GM12878 (cell line): ENCODE data around the gene PATZ1. TPM values are rescaled to one million over a fixed set of nuclear protein-coding genes. Genes with fewer than 3 reads are reported as not detected.
A peak's percentile ranks its signal among the peaks of the same experiment; 100 is the strongest.

ENCODE experiments used
- CBFB ChIP-seq: IDR thresholded peaks from 2 replicates; pipeline ENCODE4 v1.6.1; 2016; ENCODE audit warnings: antibody characterized with exemption, low read depth
- EED ChIP-seq: sonication (generic); IDR thresholded peaks from 2 replicates; pipeline ENCODE4 v1.6.1; 2016; ENCODE audit warnings: antibody characterized with exemption, low read depth
- IKZF1 ChIP-seq: fragments of 450-650 bp; conservative IDR thresholded peaks from 2 replicates; pipeline ENCODE4 v1.6.1; 2017; ENCODE audit warnings: antibody characterized with exemption, mild to moderate bottlenecking
- JUNB ChIP-seq: IDR thresholded peaks from 2 replicates; pipeline ENCODE4 v1.6.1; 2016; ENCODE audit warnings: antibody characterized with exemption, mild to moderate bottlenecking
- MEF2B ChIP-seq: fragments of 450-650 bp; IDR thresholded peaks from 2 replicates; pipeline ENCODE4 v1.6.1; 2018; ENCODE audit warnings: mild to moderate bottlenecking, moderate library complexity; ENCODE audit not compliant: partially characterized antibody, poor library complexity, severe bottlenecking
- PAX5 ChIP-seq: IDR thresholded peaks from 2 replicates; pipeline ENCODE4 v1.6.1; 2011; ENCODE audit warnings: low read depth, low read length, borderline replicate concordance
- POLR2A ChIP-seq: IDR thresholded peaks from 2 replicates; pipeline ENCODE4 v1.6.1; 2011; ENCODE audit warnings: low read depth, mild to moderate bottlenecking, low read length
- POLR2AphosphoS5 ChIP-seq: IDR thresholded peaks from 2 replicates; pipeline ENCODE4 v1.6.1; 2011; ENCODE audit warnings: mild to moderate bottlenecking, low read length, inconsistent platforms
- RCOR1 ChIP-seq: conservative IDR thresholded peaks from 2 replicates; pipeline ENCODE4 v1.6.1; 2012; ENCODE audit warnings: low read depth, low read length, improper control_type of control experiment
- RUNX3 ChIP-seq: IDR thresholded peaks from 2 replicates; pipeline ENCODE4 v1.6.1; 2012; ENCODE audit warnings: low read length, inconsistent platforms
- SUZ12 ChIP-seq: fragments of 200-600 bp; sonication (generic); IDR thresholded peaks from one replicate; pipeline ENCODE4 v1.6.1; 2018; ENCODE audit warnings: antibody characterized with exemption, mild to moderate bottlenecking; ENCODE audit not compliant: unreplicated experiment
- polyA plus RNA-seq, 11 experiments: library from polyadenylated mRNA; depleted of rRNA in 4 of 11; unstranded in 6 of 11; stranded (reverse) in 5 of 11; fragments of >200 nt; fragmentation: Nextera tagmentation in 4 of 11; fragmentation: Illumina TruSeq in 1 of 11; extraction: Ambion mirVana in 4 of 11; extraction: Trizol in 1 of 11; gene quantifications; 1 replicate in 1 of 11; 2 replicates in 10 of 11; pipeline versions ENCODE4 v1.2.1 to v1.2.3, GENCODE V29; 2011 to 2016; ENCODE audit warnings: inconsistent platforms in 2 of 11, missing spikeins in 2 of 11, low read depth in 1 of 11
- total RNA-seq, 4 experiments: library from RNA; depleted of rRNA in 3 of 4; stranded (reverse); fragments of >200 nt in 3 of 4; fragmentation: Illumina TruSeq in 1 of 4; extraction: Trizol in 1 of 4; gene quantifications; 2 replicates each; pipeline versions ENCODE4 v1.2.1 to v1.2.3, GENCODE V29; 2013 to 2021
- TF ChIP-seq, protein P1 (sequence below): fragments of 450-650 bp; IDR thresholded peaks from 2 replicates; pipeline ENCODE4 v1.6.1; 2017; ENCODE audit warnings: mild to moderate bottlenecking, moderate library complexity
- TF ChIP-seq, protein P2 (sequence below): IDR thresholded peaks from 2 replicates; pipeline ENCODE4 v1.6.1; 2012; ENCODE audit warnings: low read depth, low read length, improper control_type of control experiment
- TF ChIP-seq, protein P3 (sequence below): fragments of 450-650 bp; IDR thresholded peaks from 2 replicates; pipeline ENCODE4 v1.6.1; 2018; ENCODE audit warnings: mild to moderate bottlenecking, low read depth, moderate library complexity; ENCODE audit not compliant: partially characterized antibody
- TF ChIP-seq, protein P4 (sequence below): fragments of 450-650 bp; formaldehyde crosslinking; IDR thresholded peaks from 2 replicates; pipeline ENCODE4 v1.4.0; 2022; ENCODE audit warnings: mild to moderate bottlenecking, moderate library complexity
- TF ChIP-seq, protein P5 (sequence below): fragments of 450-650 bp; IDR thresholded peaks from 2 replicates; pipeline ENCODE4 v1.6.1; 2016; ENCODE audit warnings: mild to moderate bottlenecking

The PATZ1 gene
- total and polyA plus RNA-seq, 10 of the 15 experiments (the other 5 are each of a cell fraction or from before 2014, with no cell fraction given), result 3.6 to 32.7 (median 13.9) TPM

DNA sequence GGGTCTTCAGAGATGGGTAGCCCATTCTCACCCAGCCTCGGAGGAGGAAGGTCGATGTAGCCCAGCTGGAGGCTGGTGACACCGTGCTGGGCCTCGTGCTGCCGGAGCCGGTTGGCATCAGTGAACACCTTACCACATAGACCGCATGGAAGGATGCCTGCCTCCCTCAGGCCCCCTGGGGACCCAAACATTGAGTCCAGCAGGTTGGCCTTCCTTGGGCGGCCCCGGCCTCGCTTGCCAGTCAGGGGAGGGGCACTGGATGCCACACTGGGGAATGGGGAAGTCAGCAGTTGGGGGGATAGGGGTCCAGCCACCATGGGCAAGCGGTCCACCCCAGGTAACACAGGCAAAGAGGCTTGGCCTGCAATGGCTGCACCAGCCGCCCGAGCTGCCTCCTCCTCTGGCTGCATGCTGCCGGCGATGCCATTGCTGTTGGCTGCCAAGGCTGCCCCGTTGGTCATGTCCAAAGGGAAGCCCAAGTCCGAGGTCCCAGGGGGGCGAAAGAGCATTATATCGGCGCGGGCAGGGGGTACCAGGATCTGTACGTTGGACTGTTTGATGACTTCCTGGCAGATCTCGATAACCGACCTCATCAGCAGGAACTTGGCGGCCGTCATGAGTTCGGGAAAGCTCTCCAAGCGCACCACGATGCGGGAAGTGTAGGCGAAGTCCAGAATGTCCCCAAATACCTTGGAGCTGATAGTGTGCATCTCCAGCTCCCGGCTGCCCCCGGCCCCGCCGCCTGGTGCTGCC lies 1.4 kb downstream of the PATZ1 start (continued):
- TF ChIP-seq SUZ12 (no peak), POLR2AphosphoS5 (peak; percentile 16; the same call in 1 of the 2 replicates), POLR2A (peak; percentile 66), CBFB (0 out of 2 replicates have a peak, but pooled peaks have one; percentile 9), IKZF1 (no peak), MEF2B (peak; percentile 27), JUNB (no peak), RUNX3 (peak; percentile 15), PAX5 (no peak), EED (no peak), RCOR1 (no peak)
- TF ChIP-seq, protein P1, sequence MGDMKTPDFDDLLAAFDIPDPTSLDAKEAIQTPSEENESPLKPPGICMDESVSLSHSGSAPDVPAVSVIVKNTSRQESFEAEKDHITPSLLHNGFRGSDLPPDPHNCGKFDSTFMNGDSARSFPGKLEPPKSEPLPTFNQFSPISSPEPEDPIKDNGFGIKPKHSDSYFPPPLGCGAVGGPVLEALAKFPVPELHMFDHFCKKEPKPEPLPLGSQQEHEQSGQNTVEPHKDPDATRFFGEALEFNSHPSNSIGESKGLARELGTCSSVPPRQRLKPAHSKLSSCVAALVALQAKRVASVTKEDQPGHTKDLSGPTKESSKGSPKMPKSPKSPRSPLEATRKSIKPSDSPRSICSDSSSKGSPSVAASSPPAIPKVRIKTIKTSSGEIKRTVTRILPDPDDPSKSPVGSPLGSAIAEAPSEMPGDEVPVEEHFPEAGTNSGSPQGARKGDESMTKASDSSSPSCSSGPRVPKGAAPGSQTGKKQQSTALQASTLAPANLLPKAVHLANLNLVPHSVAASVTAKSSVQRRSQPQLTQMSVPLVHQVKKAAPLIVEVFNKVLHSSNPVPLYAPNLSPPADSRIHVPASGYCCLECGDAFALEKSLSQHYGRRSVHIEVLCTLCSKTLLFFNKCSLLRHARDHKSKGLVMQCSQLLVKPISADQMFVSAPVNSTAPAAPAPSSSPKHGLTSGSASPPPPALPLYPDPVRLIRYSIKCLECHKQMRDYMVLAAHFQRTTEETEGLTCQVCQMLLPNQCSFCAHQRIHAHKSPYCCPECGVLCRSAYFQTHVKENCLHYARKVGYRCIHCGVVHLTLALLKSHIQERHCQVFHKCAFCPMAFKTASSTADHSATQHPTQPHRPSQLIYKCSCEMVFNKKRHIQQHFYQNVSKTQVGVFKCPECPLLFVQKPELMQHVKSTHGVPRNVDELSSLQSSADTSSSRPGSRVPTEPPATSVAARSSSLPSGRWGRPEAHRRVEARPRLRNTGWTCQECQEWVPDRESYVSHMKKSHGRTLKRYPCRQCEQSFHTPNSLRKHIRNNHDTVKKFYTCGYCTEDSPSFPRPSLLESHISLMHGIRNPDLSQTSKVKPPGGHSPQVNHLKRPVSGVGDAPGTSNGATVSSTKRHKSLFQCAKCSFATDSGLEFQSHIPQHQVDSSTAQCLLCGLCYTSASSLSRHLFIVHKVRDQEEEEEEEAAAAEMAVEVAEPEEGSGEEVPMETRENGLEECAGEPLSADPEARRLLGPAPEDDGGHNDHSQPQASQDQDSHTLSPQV, result no peak
- TF ChIP-seq, protein P2, sequence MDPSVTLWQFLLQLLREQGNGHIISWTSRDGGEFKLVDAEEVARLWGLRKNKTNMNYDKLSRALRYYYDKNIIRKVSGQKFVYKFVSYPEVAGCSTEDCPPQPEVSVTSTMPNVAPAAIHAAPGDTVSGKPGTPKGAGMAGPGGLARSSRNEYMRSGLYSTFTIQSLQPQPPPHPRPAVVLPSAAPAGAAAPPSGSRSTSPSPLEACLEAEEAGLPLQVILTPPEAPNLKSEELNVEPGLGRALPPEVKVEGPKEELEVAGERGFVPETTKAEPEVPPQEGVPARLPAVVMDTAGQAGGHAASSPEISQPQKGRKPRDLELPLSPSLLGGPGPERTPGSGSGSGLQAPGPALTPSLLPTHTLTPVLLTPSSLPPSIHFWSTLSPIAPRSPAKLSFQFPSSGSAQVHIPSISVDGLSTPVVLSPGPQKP, result no peak
- TF ChIP-seq, protein P3, sequence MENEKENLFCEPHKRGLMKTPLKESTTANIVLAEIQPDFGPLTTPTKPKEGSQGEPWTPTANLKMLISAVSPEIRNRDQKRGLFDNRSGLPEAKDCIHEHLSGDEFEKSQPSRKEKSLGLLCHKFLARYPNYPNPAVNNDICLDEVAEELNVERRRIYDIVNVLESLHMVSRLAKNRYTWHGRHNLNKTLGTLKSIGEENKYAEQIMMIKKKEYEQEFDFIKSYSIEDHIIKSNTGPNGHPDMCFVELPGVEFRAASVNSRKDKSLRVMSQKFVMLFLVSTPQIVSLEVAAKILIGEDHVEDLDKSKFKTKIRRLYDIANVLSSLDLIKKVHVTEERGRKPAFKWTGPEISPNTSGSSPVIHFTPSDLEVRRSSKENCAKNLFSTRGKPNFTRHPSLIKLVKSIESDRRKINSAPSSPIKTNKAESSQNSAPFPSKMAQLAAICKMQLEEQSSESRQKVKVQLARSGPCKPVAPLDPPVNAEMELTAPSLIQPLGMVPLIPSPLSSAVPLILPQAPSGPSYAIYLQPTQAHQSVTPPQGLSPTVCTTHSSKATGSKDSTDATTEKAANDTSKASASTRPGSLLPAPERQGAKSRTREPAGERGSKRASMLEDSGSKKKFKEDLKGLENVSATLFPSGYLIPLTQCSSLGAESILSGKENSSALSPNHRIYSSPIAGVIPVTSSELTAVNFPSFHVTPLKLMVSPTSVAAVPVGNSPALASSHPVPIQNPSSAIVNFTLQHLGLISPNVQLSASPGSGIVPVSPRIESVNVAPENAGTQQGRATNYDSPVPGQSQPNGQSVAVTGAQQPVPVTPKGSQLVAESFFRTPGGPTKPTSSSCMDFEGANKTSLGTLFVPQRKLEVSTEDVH, result no peak
- TF ChIP-seq, protein P4, sequence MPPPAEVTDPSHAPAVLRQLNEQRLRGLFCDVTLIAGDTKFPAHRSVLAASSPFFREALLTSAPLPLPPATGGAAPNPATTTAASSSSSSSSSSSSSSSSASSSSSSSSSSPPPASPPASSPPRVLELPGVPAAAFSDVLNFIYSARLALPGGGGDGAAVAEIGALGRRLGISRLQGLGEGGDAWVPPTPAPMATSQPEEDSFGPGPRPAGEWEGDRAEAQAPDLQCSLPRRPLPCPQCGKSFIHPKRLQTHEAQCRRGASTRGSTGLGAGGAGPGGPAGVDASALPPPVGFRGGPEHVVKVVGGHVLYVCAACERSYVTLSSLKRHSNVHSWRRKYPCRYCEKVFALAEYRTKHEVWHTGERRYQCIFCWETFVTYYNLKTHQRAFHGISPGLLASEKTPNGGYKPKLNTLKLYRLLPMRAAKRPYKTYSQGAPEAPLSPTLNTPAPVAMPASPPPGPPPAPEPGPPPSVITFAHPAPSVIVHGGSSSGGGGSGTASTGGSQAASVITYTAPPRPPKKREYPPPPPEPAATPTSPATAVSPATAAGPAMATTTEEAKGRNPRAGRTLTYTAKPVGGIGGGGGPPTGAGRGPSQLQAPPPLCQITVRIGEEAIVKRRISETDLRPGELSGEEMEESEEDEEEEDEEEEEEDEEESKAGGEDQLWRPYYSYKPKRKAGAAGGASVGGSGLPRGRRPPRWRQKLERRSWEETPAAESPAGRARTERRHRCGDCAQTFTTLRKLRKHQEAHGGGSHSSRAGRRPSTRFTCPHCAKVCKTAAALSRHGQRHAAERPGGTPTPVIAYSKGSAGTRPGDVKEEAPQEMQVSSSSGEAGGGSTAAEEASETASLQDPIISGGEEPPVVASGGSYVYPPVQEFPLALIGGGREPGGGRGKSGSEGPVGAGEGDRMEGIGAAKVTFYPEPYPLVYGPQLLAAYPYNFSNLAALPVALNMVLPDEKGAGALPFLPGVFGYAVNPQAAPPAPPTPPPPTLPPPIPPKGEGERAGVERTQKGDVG, result no peak
- TF ChIP-seq, protein P5, sequence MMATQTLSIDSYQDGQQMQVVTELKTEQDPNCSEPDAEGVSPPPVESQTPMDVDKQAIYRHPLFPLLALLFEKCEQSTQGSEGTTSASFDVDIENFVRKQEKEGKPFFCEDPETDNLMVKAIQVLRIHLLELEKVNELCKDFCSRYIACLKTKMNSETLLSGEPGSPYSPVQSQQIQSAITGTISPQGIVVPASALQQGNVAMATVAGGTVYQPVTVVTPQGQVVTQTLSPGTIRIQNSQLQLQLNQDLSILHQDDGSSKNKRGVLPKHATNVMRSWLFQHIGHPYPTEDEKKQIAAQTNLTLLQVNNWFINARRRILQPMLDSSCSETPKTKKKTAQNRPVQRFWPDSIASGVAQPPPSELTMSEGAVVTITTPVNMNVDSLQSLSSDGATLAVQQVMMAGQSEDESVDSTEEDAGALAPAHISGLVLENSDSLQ, result no peak
